OCI-LY3 (cell line): Measurements from ENCODE around the gene CYP27B1.

Source experiments
- CTCF ChIP-seq: fragments of 200-600, 300-600 bp; sonication (generic); IDR thresholded peaks from 2 replicates; pipeline ENCODE4 v1.5.1; 2014; ENCODE audit warnings: antibody characterized with exemption, low read length, low read depth
- EZH2phosphoT487 ChIP-seq: fragments of 200-600 bp; shearing (Covaris generic); IDR thresholded peaks from 2 replicates; pipeline ENCODE4 v1.6.1; 2018; ENCODE audit warnings: antibody characterized with exemption, mixed run types, low read depth

DNA sequence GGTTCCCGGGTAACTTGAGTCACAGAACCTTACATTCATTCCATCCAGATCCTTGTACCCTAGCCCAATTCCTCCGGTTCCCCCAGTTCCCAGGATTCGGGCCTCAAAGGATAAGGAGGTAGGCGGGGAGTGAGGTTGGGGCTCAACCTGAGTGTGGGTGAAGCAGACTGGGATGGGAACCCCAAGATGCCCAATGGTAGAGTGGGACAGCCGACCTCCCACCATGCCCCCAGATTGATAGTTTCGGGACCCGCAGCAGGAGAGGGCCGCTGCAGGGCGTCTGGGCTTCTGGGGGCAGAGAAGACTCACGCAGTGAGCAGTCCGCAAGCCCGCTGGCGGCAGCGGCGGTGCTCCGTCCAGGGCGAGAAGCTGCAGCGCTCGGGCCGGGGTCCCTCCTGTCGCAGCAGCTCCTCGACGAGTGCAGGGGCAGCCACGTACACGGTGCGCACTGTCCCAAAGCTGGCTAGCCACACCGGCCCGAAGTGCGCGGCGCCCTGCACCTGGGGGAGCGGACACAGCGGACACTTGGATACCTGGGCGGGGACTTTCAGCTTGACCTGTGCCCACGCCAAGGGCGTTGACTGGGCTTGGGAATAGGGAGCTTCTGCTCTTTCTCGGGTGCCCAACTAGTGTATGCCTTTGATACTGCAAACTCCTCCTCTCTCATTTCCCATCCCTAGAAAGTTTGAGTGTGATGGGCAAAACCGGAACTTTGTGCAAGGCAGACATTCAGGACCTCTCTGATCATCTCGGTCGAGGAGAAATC lies 997 bp downstream of the CYP27B1 start:
- no peak for TF ChIP-seq CTCF
- TF ChIP-seq EZH2phosphoT487, result no peak
